ENCODE measurements around the gene PIGM. TPM values are rescaled to one million over a fixed set of nuclear protein-coding genes. Genes with fewer than 3 reads are reported as not detected.

The PIGM gene
- total RNA-seq, 1 experiment from 2014 or later = 7.7 TPM

DNA sequence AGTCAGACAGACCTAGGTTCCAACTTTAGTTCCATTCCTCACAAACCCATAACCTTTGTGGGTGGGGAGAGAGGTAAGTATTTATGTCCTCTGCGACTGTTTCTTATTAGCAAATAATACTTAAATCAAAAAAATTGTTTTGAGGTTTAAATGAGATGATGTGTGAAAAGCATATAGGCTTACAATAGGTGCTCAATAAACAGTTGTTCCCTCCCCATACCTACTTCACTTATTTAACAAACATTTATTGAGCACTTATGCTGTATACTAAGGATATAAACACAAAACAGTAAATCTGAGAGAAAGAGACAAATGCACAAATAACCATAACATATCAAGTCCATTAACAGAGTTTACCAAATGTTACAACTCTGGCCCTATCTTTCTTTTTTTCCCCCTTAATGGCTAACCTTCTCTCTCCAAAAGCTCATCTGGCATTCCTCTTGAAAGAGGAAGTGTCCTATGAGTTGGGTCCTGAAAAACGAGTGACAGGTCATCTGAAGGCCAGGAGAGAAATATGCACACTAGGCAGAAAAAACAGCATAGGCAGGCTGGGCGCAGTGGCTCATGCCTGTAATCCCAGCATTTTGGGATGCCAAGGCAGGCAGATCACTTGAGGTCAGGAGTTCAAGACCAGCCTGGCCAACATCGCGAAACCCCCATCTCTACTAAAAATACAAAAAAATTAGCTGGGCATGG, 10.3 kb downstream of the PIGM start:
- intact Hi-C loops (cut with micrococcal nuclease) = no loop called here
- no peaks in the 10 kb centered on the region for H3K9me3 Mint-ChIP-seq (ENCODE audit: unreplicated experiment)
- no peak for DNase-seq (ENCODE audit: unreplicated experiment)
- no peaks in the 10 kb centered on the region for H3K27me3 Mint-ChIP-seq (ENCODE audit: insufficient read depth, unreplicated experiment)
- H3K4me3 Mint-ChIP-seq (ENCODE audit: unreplicated experiment) = no peak overlapping the region
- no TSS peak for BruUV-seq (replicated peaks)
- peaks cover 28% of the 10 kb centered on the region for H3K4me1 Mint-ChIP-seq (ENCODE audit: insufficient read depth, unreplicated experiment)
- POLR2A ChIA-PET = interaction anchor here (0.6 to 2.0 kb wide), 3 partner anchors 10 to 596 kb away, joined by 3 to 16 read pairs (median 4); partner anchors contain the start of gene PIGM
- no peak overlapping the region for H3K27ac Mint-ChIP-seq (ENCODE audit: low read depth, unreplicated experiment)
- TF ChIP-seq, protein P1, sequence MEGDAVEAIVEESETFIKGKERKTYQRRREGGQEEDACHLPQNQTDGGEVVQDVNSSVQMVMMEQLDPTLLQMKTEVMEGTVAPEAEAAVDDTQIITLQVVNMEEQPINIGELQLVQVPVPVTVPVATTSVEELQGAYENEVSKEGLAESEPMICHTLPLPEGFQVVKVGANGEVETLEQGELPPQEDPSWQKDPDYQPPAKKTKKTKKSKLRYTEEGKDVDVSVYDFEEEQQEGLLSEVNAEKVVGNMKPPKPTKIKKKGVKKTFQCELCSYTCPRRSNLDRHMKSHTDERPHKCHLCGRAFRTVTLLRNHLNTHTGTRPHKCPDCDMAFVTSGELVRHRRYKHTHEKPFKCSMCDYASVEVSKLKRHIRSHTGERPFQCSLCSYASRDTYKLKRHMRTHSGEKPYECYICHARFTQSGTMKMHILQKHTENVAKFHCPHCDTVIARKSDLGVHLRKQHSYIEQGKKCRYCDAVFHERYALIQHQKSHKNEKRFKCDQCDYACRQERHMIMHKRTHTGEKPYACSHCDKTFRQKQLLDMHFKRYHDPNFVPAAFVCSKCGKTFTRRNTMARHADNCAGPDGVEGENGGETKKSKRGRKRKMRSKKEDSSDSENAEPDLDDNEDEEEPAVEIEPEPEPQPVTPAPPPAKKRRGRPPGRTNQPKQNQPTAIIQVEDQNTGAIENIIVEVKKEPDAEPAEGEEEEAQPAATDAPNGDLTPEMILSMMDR (IDR thresholded peaks at IDR 0.05; ENCODE audit: unreplicated experiment) = no peak
- CTCF ChIA-PET = interaction anchor here (0.6 to 14.6 kb wide), 6 partner anchors 15 to 128 kb away, joined by 3 to 248 read pairs (median 18); no protein-coding TSS in a partner anchor
- peaks cover 3% of the 10 kb centered on the region for H3K36me3 Mint-ChIP-seq (ENCODE audit: insufficient read depth, unreplicated experiment)

DNA sequence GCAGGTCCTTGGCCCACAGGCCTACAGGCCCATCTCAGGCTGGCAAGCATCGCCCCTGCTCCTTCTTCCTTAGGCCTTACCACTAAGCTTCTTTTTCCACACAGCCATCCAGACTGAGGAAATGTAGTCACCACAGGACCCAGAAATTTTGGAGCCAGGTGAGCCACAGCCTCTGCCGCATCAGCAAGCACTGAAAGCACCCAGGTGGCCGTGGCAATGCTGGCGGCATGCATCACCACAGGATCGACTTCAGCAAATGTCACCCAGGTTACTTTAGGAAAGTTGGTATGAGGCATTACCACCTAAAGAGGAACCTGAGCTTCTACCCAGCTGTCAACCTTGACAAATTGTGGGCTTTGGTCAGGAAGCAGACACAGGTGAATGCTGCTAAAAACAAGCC, 11.6 kb downstream of the PIGM start:
- no TSS peak for BruUV-seq (replicated peaks)
- POLR2A ChIA-PET = interaction anchor here (4.0 kb wide), 1 partner anchor 11 kb away, joined by 52 read pairs; the partner anchor contains the start of gene PIGM
- TF ChIP-seq, protein P1 (IDR thresholded peaks at IDR 0.05; ENCODE audit: unreplicated experiment) = no peak
- no peaks in the 10 kb centered on the region for H3K27me3 Mint-ChIP-seq (ENCODE audit: insufficient read depth, unreplicated experiment)
- no peaks in the 10 kb centered on the region for H3K36me3 Mint-ChIP-seq (ENCODE audit: insufficient read depth, unreplicated experiment)
- DNase-seq (ENCODE audit: unreplicated experiment) = no peak
- CTCF ChIA-PET = interaction anchor here (0.8 to 14.6 kb wide), 10 partner anchors 10 to 396 kb away, joined by 3 to 248 read pairs (median 4); no protein-coding TSS in a partner anchor
- intact Hi-C loops (cut with micrococcal nuclease) = no loop called here
- H3K27ac Mint-ChIP-seq (ENCODE audit: low read depth, unreplicated experiment) = no peak overlapping the region
- H3K9me3 Mint-ChIP-seq (ENCODE audit: unreplicated experiment) = no peaks in the 10 kb centered on the region
- peaks cover 28% of the 10 kb centered on the region for H3K4me1 Mint-ChIP-seq (ENCODE audit: insufficient read depth, unreplicated experiment)
- H3K4me3 Mint-ChIP-seq (ENCODE audit: unreplicated experiment) = no peak overlapping the region

DNA sequence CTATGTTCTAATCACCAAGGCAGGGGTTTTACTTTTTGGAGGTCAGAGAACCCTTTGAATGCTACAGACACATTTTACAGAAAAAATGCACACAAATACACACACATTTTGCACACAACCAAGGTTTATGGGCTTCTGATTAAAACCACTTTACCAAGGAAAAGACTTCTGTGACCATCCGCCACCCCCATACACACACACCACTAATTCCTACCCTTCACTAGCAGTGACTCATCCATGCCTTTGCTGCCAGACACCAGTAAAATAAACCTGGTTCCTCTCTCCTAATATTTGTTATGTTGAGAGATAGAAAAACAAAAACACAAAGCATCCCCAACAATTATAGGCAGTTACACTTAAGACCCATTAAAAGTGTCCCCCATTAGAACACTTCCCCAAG, 12.9 kb downstream of the PIGM start:
- TF ChIP-seq, protein P1 (IDR thresholded peaks at IDR 0.05; ENCODE audit: unreplicated experiment) = no peak
- no peak overlapping the region for H3K27ac Mint-ChIP-seq (ENCODE audit: low read depth, unreplicated experiment)
- peak; percentile 67 for DNase-seq (ENCODE audit: unreplicated experiment)
- CTCF ChIA-PET = interaction anchor here (0.6 to 14.6 kb wide), 13 partner anchors 12 to 823 kb away, joined by 3 to 248 read pairs (median 4); no protein-coding TSS in a partner anchor
- H3K36me3 Mint-ChIP-seq (ENCODE audit: insufficient read depth, unreplicated experiment) = no peaks in the 10 kb centered on the region
- BruUV-seq (replicated peaks) = no TSS peak
- no peaks in the 10 kb centered on the region for H3K27me3 Mint-ChIP-seq (ENCODE audit: insufficient read depth, unreplicated experiment)
- H3K9me3 Mint-ChIP-seq (ENCODE audit: unreplicated experiment) = no peaks in the 10 kb centered on the region
- peaks cover 27% of the 10 kb centered on the region for H3K4me1 Mint-ChIP-seq (ENCODE audit: insufficient read depth, unreplicated experiment)
- H3K4me3 Mint-ChIP-seq (ENCODE audit: unreplicated experiment) = no peak overlapping the region
- intact Hi-C loops (cut with micrococcal nuclease) = no loop called here
- POLR2A ChIA-PET = interaction anchor here (0.9 to 4.0 kb wide), 2 partner anchors 12 to 58 kb away, joined by 6 to 52 read pairs; partner anchors contain the start of gene PIGM

DNA sequence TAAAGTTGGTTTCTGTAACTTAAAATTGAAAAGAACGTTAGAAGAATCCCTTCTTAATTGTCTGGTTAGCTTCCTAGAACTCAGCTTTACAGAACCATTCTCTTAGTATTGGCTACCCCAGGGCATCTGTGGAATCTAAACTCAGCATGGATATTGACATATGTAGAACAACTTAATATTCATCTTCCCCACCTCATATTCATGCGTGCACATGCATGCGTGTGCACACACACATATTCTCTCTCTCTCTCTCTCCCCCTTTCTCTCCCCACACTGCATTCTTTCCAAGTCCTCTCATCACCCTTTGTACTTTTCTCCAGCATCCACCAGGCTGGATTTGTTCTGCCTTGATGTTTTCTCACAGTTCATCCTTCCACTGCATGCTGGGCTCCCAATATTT, 13.4 kb downstream of the PIGM start:
- POLR2A ChIA-PET = interaction anchor here (0.6 to 4.0 kb wide), 3 partner anchors 10 to 28 kb away, joined by 3 to 52 read pairs (median 3); partner anchors contain the start of gene PIGM
- no peak for DNase-seq (ENCODE audit: unreplicated experiment)
- H3K4me1 Mint-ChIP-seq (ENCODE audit: insufficient read depth, unreplicated experiment) = peaks cover 21% of the 10 kb centered on the region
- H3K36me3 Mint-ChIP-seq (ENCODE audit: insufficient read depth, unreplicated experiment) = no peaks in the 10 kb centered on the region
- no TSS peak for BruUV-seq (replicated peaks)
- no peaks in the 10 kb centered on the region for H3K27me3 Mint-ChIP-seq (ENCODE audit: insufficient read depth, unreplicated experiment)
- no peak overlapping the region for H3K27ac Mint-ChIP-seq (ENCODE audit: low read depth, unreplicated experiment)
- intact Hi-C loops (cut with micrococcal nuclease) = no loop called here
- CTCF ChIA-PET = interaction anchor here (0.6 to 14.6 kb wide), 12 partner anchors 11 to 822 kb away, joined by 3 to 248 read pairs (median 4); no protein-coding TSS in a partner anchor
- TF ChIP-seq, protein P1 (IDR thresholded peaks at IDR 0.05; ENCODE audit: unreplicated experiment) = no peak
- no peak overlapping the region for H3K4me3 Mint-ChIP-seq (ENCODE audit: unreplicated experiment)
- no peaks in the 10 kb centered on the region for H3K9me3 Mint-ChIP-seq (ENCODE audit: unreplicated experiment)

All from MCF 10A (cell line).